HS-27A (cell line): Measurements from ENCODE around the gene CD300A.

Experiments used
- DNase-seq: peaks from one replicate; pipeline ENCODE4 v3.0.0-alpha.2; 2012; ENCODE audit warnings: low read depth, missing footprints

CD300A gene

GRCh38 chr17:74439691-74440567, 26.5 kb upstream of the CD300A start:
- no peak for DNase-seq

- no peak for DNase-seq
Observed at GRCh38 chr17:74441537-74441936, 24.9 kb upstream of the CD300A start.

- DNase-seq: no peak
Observed at GRCh38 chr17:74442291-74442669, 24.2 kb upstream of the CD300A start.

- DNase-seq: no peak
Observed at GRCh38 chr17:74442670-74443515, 23.5 kb upstream of the CD300A start.

- no peak for DNase-seq
Observed at GRCh38 chr17:74443516-74444296, 22.7 kb upstream of the CD300A start.

- DNase-seq: no peak
Observed at GRCh38 chr17:74444406-74444805, 22.0 kb upstream of the CD300A start.

- no peak for DNase-seq
Observed at GRCh38 chr17:74445158-74445557, 21.3 kb upstream of the CD300A start.

- DNase-seq: no peak
Observed at GRCh38 chr17:74446551-74447500, 19.6 kb upstream of the CD300A start.

GRCh38 chr17:74447628-74448159, 18.7 kb upstream of the CD300A start:
- no peak for DNase-seq

GRCh38 chr17:74448756-74449155, 17.7 kb upstream of the CD300A start:
- DNase-seq: no peak

GRCh38 chr17:74449306-74449705, 17.1 kb upstream of the CD300A start:
- no peak for DNase-seq

GRCh38 chr17:74449773-74450172, 16.7 kb upstream of the CD300A start:
- no peak for DNase-seq

- DNase-seq: no peak
Observed at GRCh38 chr17:74450231-74450630, 16.2 kb upstream of the CD300A start.

- DNase-seq: no peak
Observed at GRCh38 chr17:74450925-74451403, 15.5 kb upstream of the CD300A start.

- DNase-seq: no peak
Observed at GRCh38 chr17:74451557-74451956, 14.9 kb upstream of the CD300A start.

- no peak for DNase-seq
Observed at GRCh38 chr17:74452033-74452840, 14.2 kb upstream of the CD300A start.

GRCh38 chr17:74452841-74453661, 13.4 kb upstream of the CD300A start:
- DNase-seq: no peak

GRCh38 chr17:74453665-74454196, 12.7 kb upstream of the CD300A start:
- DNase-seq: no peak
